Neural cell (in vitro differentiated cells): ENCODE measurements around the gene SLK. TPM values are rescaled to one million over a fixed set of nuclear protein-coding genes. Genes with fewer than 3 reads are reported as not detected.

Experiments used
- H2AFZ ChIP-seq: fragments of 200-600, 300-800 bp; sonication (generic), shearing (Covaris generic); 2 replicates; pipeline ENCODE4 v1.6.0; 2014; ENCODE audit warnings: low read depth, mild to moderate bottlenecking, antibody characterized with exemption, low read length, moderate library complexity
- H3F3A ChIP-seq: fragments of 200-600 bp; shearing (Covaris generic); 2 replicates; pipeline ENCODE4 v1.6.1; 2016; ENCODE audit warnings: mild to moderate bottlenecking, moderate library complexity, mixed read lengths, antibody characterized with exemption, low read length; ENCODE audit not compliant: insufficient read depth, poor library complexity, severe bottlenecking
- H3K27ac ChIP-seq: fragments of 200-600, 300-800 bp; sonication (generic), shearing (Covaris generic); 2 replicates; pipeline ENCODE4 v1.5.1; 2014; ENCODE audit warnings: mild to moderate bottlenecking, low read length, moderate library complexity
- H3K27me3 ChIP-seq: fragments of 300-800, 200-600 bp; sonication (generic), shearing (Covaris generic); 2 replicates; pipeline ENCODE4 v1.6.0; 2014; ENCODE audit warnings: mild to moderate bottlenecking, low read depth, low read length, moderate library complexity; ENCODE audit not compliant: insufficient read depth
- H3K36me3 ChIP-seq: fragments of 300-800, 200-600 bp; sonication (generic), shearing (Covaris generic); 2 replicates; pipeline ENCODE4 v1.5.1; 2014; ENCODE audit warnings: mild to moderate bottlenecking, antibody characterized with exemption, low read length, moderate library complexity; ENCODE audit not compliant: insufficient read depth
- H3K4me2 ChIP-seq: fragments of 300-800, 200-600 bp; sonication (generic), shearing (Covaris generic); 2 replicates; pipeline ENCODE4 v1.6.0; 2014; ENCODE audit warnings: mild to moderate bottlenecking, low read length
- H3K4me3 ChIP-seq: fragments of 300-800, 200-600 bp; sonication (generic), shearing (Covaris generic); 2 replicates; pipeline ENCODE4 v1.5.1; 2014; ENCODE audit warnings: mild to moderate bottlenecking, low read length, moderate library complexity
- H3K79me2 ChIP-seq: fragments of 200-600 bp; shearing (Covaris generic); replicated peaks from 2 replicates; pipeline ENCODE4 v1.6.0; 2014; ENCODE audit warnings: mild to moderate bottlenecking, low read length, moderate library complexity; ENCODE audit not compliant: insufficient read depth
- H3K9ac ChIP-seq: fragments of 300-800, 200-600 bp; sonication (generic), shearing (Covaris generic); 2 replicates; pipeline ENCODE4 v1.6.1; 2016; ENCODE audit warnings: mild to moderate bottlenecking, low read length, mixed read lengths
- H3K9me2 ChIP-seq: fragments of 200-600 bp; shearing (Covaris generic); 2 replicates; pipeline ENCODE4 v1.6.1; 2016; ENCODE audit warnings: mild to moderate bottlenecking, low read length, mixed read lengths; ENCODE audit not compliant: insufficient read depth
- H3K9me3 ChIP-seq: fragments of 200-600, 300-800 bp; sonication (generic), shearing (Covaris generic); 2 replicates; pipeline ENCODE4 v1.6.1; 2016; ENCODE audit warnings: mild to moderate bottlenecking, mixed run types, low read length, moderate library complexity, mixed read lengths
- H4K20me1 ChIP-seq: fragments of 200-600 bp; shearing (Covaris generic); 2 replicates; pipeline ENCODE4 v1.6.1; 2016; ENCODE audit warnings: mild to moderate bottlenecking, mixed run types; ENCODE audit not compliant: insufficient read depth
- EP300 ChIP-seq: fragments of 450-650 bp; conservative IDR thresholded peaks from 2 replicates; pipeline ENCODE4 v1.6.1; 2014; ENCODE audit warnings: antibody characterized with exemption, mild to moderate bottlenecking, moderate library complexity; ENCODE audit not compliant: poor library complexity, severe bottlenecking
- EZH2 ChIP-seq: fragments of 200-600, 300-800 bp; shearing (Covaris generic), sonication (generic); IDR thresholded peaks from 2 replicates; pipeline ENCODE4 v1.6.1; 2014; ENCODE audit warnings: antibody characterized with exemption, low read length, borderline replicate concordance, mild to moderate bottlenecking; ENCODE audit not compliant: insufficient read depth, poor library complexity, severe bottlenecking
- MXI1 ChIP-seq: fragments of 450-650 bp; conservative IDR thresholded peaks from 2 replicates; pipeline ENCODE4 v1.6.1; 2014; ENCODE audit warnings: antibody characterized with exemption, mild to moderate bottlenecking; ENCODE audit not compliant: poor library complexity, severe bottlenecking
- POLR2AphosphoS5 ChIP-seq: IDR thresholded peaks from 2 replicates; pipeline ENCODE4 v1.6.1; 2012
- RAD21 ChIP-seq: fragments of 450-650 bp; conservative IDR thresholded peaks from 2 replicates; pipeline ENCODE4 v1.6.1; 2014; ENCODE audit warnings: antibody characterized with exemption, mild to moderate bottlenecking, moderate library complexity
- SMC3 ChIP-seq: fragments of 450-650 bp; conservative IDR thresholded peaks from 2 replicates; pipeline ENCODE4 v1.6.1; 2014; ENCODE audit warnings: antibody characterized with exemption, mild to moderate bottlenecking, moderate library complexity; ENCODE audit not compliant: poor library complexity
- TAF1 ChIP-seq: IDR thresholded peaks from 2 replicates; pipeline ENCODE4 v1.6.1; 2012; ENCODE audit warnings: low read depth
- polyA plus RNA-seq: library from polyadenylated mRNA; depleted of rRNA; stranded (reverse); fragments of >200 nt; gene quantifications from 2 replicates; pipeline ENCODE4 v1.2.3, GENCODE V29; 2014
- TF ChIP-seq, protein P1 (sequence below): fragments of 450-650 bp; IDR thresholded peaks from 2 replicates; pipeline ENCODE4 v1.5.1; 2014; ENCODE audit warnings: antibody characterized with exemption, mild to moderate bottlenecking, moderate library complexity; ENCODE audit not compliant: poor library complexity, severe bottlenecking
- TF ChIP-seq, protein P2 (sequence below): IDR thresholded peaks from 2 replicates; pipeline ENCODE4 v1.6.1; 2012; ENCODE audit warnings: borderline replicate concordance

SLK gene
- polyA plus RNA-seq, 1 donor from 2014 or later = 23.7 TPM

DNA sequence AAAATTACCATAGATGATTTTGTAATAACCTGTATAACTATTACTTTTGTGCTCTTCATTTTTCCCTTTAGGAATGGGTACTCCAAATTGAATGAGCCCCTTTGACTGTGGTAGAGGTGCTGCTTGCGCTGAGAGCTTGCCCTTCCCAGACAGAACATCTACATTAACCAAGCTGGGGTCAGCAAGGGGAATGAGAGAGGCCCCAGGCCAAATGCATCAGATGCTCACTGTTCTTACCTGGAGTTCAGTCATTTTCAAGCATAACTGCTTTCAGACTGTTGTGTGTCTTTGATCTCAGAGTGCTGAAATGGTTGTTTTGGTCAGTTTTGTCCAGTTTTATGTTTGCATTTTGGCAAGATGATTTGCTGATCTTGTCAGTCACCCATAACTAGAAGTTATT is 41.3 kb upstream of the SLK start:
- no peak for TF ChIP-seq SMC3
- no peak for TF ChIP-seq EZH2
- TF ChIP-seq, protein P1, sequence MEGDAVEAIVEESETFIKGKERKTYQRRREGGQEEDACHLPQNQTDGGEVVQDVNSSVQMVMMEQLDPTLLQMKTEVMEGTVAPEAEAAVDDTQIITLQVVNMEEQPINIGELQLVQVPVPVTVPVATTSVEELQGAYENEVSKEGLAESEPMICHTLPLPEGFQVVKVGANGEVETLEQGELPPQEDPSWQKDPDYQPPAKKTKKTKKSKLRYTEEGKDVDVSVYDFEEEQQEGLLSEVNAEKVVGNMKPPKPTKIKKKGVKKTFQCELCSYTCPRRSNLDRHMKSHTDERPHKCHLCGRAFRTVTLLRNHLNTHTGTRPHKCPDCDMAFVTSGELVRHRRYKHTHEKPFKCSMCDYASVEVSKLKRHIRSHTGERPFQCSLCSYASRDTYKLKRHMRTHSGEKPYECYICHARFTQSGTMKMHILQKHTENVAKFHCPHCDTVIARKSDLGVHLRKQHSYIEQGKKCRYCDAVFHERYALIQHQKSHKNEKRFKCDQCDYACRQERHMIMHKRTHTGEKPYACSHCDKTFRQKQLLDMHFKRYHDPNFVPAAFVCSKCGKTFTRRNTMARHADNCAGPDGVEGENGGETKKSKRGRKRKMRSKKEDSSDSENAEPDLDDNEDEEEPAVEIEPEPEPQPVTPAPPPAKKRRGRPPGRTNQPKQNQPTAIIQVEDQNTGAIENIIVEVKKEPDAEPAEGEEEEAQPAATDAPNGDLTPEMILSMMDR = no peak
- no peak for TF ChIP-seq RAD21
- TF ChIP-seq POLR2AphosphoS5 = no peak
- TF ChIP-seq, protein P2, sequence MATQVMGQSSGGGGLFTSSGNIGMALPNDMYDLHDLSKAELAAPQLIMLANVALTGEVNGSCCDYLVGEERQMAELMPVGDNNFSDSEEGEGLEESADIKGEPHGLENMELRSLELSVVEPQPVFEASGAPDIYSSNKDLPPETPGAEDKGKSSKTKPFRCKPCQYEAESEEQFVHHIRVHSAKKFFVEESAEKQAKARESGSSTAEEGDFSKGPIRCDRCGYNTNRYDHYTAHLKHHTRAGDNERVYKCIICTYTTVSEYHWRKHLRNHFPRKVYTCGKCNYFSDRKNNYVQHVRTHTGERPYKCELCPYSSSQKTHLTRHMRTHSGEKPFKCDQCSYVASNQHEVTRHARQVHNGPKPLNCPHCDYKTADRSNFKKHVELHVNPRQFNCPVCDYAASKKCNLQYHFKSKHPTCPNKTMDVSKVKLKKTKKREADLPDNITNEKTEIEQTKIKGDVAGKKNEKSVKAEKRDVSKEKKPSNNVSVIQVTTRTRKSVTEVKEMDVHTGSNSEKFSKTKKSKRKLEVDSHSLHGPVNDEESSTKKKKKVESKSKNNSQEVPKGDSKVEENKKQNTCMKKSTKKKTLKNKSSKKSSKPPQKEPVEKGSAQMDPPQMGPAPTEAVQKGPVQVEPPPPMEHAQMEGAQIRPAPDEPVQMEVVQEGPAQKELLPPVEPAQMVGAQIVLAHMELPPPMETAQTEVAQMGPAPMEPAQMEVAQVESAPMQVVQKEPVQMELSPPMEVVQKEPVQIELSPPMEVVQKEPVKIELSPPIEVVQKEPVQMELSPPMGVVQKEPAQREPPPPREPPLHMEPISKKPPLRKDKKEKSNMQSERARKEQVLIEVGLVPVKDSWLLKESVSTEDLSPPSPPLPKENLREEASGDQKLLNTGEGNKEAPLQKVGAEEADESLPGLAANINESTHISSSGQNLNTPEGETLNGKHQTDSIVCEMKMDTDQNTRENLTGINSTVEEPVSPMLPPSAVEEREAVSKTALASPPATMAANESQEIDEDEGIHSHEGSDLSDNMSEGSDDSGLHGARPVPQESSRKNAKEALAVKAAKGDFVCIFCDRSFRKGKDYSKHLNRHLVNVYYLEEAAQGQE = no peak
- no peak for TF ChIP-seq EP300
- no peak for TF ChIP-seq TAF1
- no peak for TF ChIP-seq MXI1
- H3K36me3 ChIP-seq = no peaks in the 10 kb centered on the region
- H3F3A ChIP-seq = peaks cover 4% of the 10 kb centered on the region
- H4K20me1 ChIP-seq = no peaks in the 10 kb centered on the region
- no peaks in the 10 kb centered on the region for H3K9me3 ChIP-seq
- no peak overlapping the region for H3K9ac ChIP-seq
- no peak overlapping the region for H3K4me2 ChIP-seq
- no peaks in the 10 kb centered on the region for H3K79me2 ChIP-seq
- H2AFZ ChIP-seq = no peak overlapping the region
- no peaks in the 10 kb centered on the region for H3K9me2 ChIP-seq
- H3K4me3 ChIP-seq = no peak overlapping the region
- H3K27ac ChIP-seq = no peak overlapping the region
- no peaks in the 10 kb centered on the region for H3K27me3 ChIP-seq

DNA sequence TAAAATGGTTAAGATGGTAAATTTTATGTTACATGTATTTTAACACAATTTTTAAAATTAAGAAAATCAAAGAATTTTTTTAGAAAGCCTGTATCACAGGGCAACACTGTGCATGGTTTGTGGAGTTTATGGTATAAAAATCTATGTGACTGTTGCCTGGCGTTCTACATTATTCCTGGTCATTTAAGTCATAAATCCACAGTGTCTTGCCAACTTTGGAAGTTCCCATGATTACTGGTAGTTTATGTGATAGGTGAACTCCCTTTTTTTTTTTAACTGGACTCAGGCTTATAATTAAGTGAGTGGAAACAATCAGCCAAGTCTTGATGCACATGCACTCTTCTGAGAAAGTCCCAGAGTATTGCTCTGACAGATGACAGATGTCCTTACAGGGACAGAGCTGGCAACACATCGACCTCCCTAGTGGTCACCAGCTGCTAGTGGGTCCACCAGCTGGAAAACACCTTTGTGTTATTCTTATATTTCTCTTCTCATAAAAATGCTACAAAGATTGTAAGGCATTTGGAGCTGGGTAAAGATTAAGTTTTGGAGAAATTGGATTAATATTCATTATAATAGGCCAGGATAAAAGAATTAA is 40.1 kb upstream of the SLK start:
- Histone ChIP-seq H3K79me2 (no peaks in the 10 kb centered on the region), H3K4me3 (no peak overlapping the region), H3K9ac (no peak overlapping the region), H2AFZ (no peak overlapping the region), H3K36me3 (no peaks in the 10 kb centered on the region), H3F3A (peaks cover 4% of the 10 kb centered on the region), H3K27ac (no peak overlapping the region), H4K20me1 (no peaks in the 10 kb centered on the region), H3K4me2 (no peak overlapping the region), H3K9me3 (no peaks in the 10 kb centered on the region), H3K9me2 (no peaks in the 10 kb centered on the region), H3K27me3 (no peaks in the 10 kb centered on the region)
- no peak for TF ChIP-seq MXI1
- TF ChIP-seq, protein P1 = no peak
- TF ChIP-seq POLR2AphosphoS5 = no peak
- no peak for TF ChIP-seq TAF1
- TF ChIP-seq SMC3 = no peak
- TF ChIP-seq RAD21 = no peak
- TF ChIP-seq EP300 = no peak
- no peak for TF ChIP-seq EZH2
- TF ChIP-seq, protein P2 = no peak
